HepG2 (cell line): ENCODE results near the gene BSG. TPM values are rescaled to one million over a fixed set of nuclear protein-coding genes. Genes with fewer than 3 reads are reported as not detected.

Experiments used
- ATAC-seq: fragments of 200-7000 bp; cut with Tn5 transposase; 3 replicates; pipeline ENCODE4 v1.9.1; 2020; ENCODE audit warnings: mild to moderate bottlenecking, moderate library complexity
- BruUV-seq: library from RNA; stranded (reverse); fragments of 400-500 nt; replicated peaks from 2 replicates; lab custom pipeline; 2021; lab: Mats Ljungman, UMichigan
- CTCF ChIA-PET: fragments of 300-600 bp; formaldehyde crosslinking; extraction: SDS; loops from one replicate; lab custom pipeline; 2021; ENCODE audit warnings: low total read pairs, inconsistent platforms, low intra/inter-chr PET ratio; lab: Yijun Ruan, JAX
- POLR2A ChIA-PET: fragments of 350-600 bp; sonication (Branson Sonifier 250); formaldehyde crosslinking; loops from one replicate; lab custom pipeline; 2020; ENCODE audit warnings: antibody characterized with exemption, inconsistent platforms; lab: Yijun Ruan, JAX
- DNase-seq: peaks from one replicate; pipeline ENCODE4 v3.0.0-alpha.2; 2015; ENCODE audit warnings: low spot score
- FAIRE-seq: peaks from 3 replicates; lab custom pipeline; 2011; peaks lifted over from hg19 to GRCh38; lab: Jason Lieb, UNC
- H2AFZ ChIP-seq: one replicate; pipeline ENCODE4 v1.6.1; 2011; ENCODE audit warnings: low read length, inconsistent platforms
- H3K27ac ChIP-seq: fragments of 300-600 bp; 3 replicates; pipeline ENCODE4 v1.8.0; 2011; ENCODE audit warnings: mixed run types, mild to moderate bottlenecking, mixed read lengths, low read length, inconsistent platforms; ENCODE audit not compliant: insufficient read depth; ENCODE audit errors: extremely low read length
- H3K27me3 ChIP-seq, 2 experiments: fragments of 200-600 bp in 1 of 2; 2 replicates in 1 of 2; 3 replicates in 1 of 2; pipeline versions ENCODE4 v1.6.0 to v1.8.0; 2011; ENCODE audit warnings: low read length in 2 of 2, mild to moderate bottlenecking in 2 of 2, moderate library complexity in 2 of 2, inconsistent platforms in 1 of 2; ENCODE audit not compliant: insufficient read depth in 2 of 2, control insufficient read depth in 1 of 2
- H3K36me3 ChIP-seq, 2 experiments: fragments of 200-600 bp in 1 of 2; replicated peaks in 1 of 2; 2 replicates in 1 of 2; 3 replicates in 1 of 2; pipeline versions ENCODE4 v1.5.1 to v1.8.0; 2011; ENCODE audit warnings: low read length in 2 of 2, inconsistent platforms in 1 of 2; ENCODE audit not compliant: insufficient read depth in 2 of 2, control insufficient read depth in 1 of 2
- H3K4me1 ChIP-seq: 2 replicates; pipeline ENCODE4 v1.5.1; 2012; ENCODE audit warnings: low read length, inconsistent platforms; ENCODE audit not compliant: insufficient read depth
- H3K4me2 ChIP-seq: 2 replicates; pipeline ENCODE4 v1.6.0; 2011; ENCODE audit warnings: low read depth, low read length, inconsistent platforms
- H3K4me3 ChIP-seq, 3 experiments: fragments of 200-600 bp in 1 of 3; sonication (generic), shearing (Covaris generic) in 1 of 3; replicated peaks in 1 of 3; 2 replicates each; pipeline ENCODE4 v1.5.1; 2011 to 2016; ENCODE audit warnings: low read length in 3 of 3, inconsistent platforms in 2 of 3, low read depth in 2 of 3, mild to moderate bottlenecking in 2 of 3, control low read depth in 1 of 3, mixed read lengths in 1 of 3; ENCODE audit not compliant: insufficient read depth in 1 of 3
- H3K79me2 ChIP-seq: one replicate; pipeline ENCODE4 v1.6.1; 2011; ENCODE audit warnings: low read length, inconsistent platforms; ENCODE audit not compliant: insufficient read depth
- H3K9ac ChIP-seq: 2 replicates; pipeline ENCODE4 v1.6.0; 2011; ENCODE audit warnings: mild to moderate bottlenecking, low read depth, low read length, inconsistent platforms; ENCODE audit not compliant: insufficient read depth
- H3K9me3 ChIP-seq: 2 replicates; pipeline ENCODE4 v1.5.1; 2012; ENCODE audit warnings: mild to moderate bottlenecking, low read length
- H4K20me1 ChIP-seq: 2 replicates; pipeline ENCODE4 v1.6.0; 2011; ENCODE audit warnings: inconsistent platforms, mild to moderate bottlenecking, low read length, moderate library complexity; ENCODE audit not compliant: insufficient read depth
- AGO2 ChIP-seq: fragments of 200-400 bp; formaldehyde crosslinking; optimal IDR thresholded peaks from 2 replicates; pipeline ENCODE3; 2017; ENCODE audit warnings: mild to moderate bottlenecking, low read depth, low read length, moderate library complexity
- HNRNPL ChIP-seq: fragments of 200-400 bp; formaldehyde crosslinking; IDR thresholded peaks from 2 replicates; pipeline ENCODE4 v1.6.1; 2017; ENCODE audit warnings: mild to moderate bottlenecking, low read depth, low read length
- PHF5A ChIP-seq: IDR thresholded peaks from one replicate; pipeline ENCODE4 v1.6.1; 2018; ENCODE audit warnings: low read depth, missing genetic modification reagents; ENCODE audit not compliant: unreplicated experiment
- RFXANK ChIP-seq: IDR thresholded peaks from 2 replicates; pipeline ENCODE4 v1.6.1; 2016
- ZNF256 ChIP-seq: sonication (generic); formaldehyde crosslinking; conservative IDR thresholded peaks from 2 replicates; pipeline ENCODE4 v1.4.0; 2020; ENCODE audit warnings: missing genetic modification reagents
- ZNF564 ChIP-seq: sonication (generic); formaldehyde crosslinking; IDR thresholded peaks from 2 replicates; pipeline ENCODE4 v1.8.1; 2023; ENCODE audit warnings: mild to moderate bottlenecking, missing genetic modification reagents
- ZNF713 ChIP-seq: sonication (generic); formaldehyde crosslinking; IDR thresholded peaks from 2 replicates; pipeline ENCODE4 v1.4.0; 2020; ENCODE audit warnings: mild to moderate bottlenecking, missing genetic modification reagents
- WGBS: methylation state at CpG from one replicate; pipeline ENCODE4 v1.1.6; 2017; ENCODE audit warnings: low lambda C conversion rate; 5-methylcytosine and 5-hydroxymethylcytosine counted together
- in situ Hi-C: cut with HindIII; loops from 2 replicates; pipeline ENCODE4 v1.10.0; 2017; ENCODE audit warnings: low pct_unique_long_range_greater_than_20kb; ENCODE audit not compliant: extremely low pct_ligation_motif_present
- intact Hi-C: fragments of 100-400 bp; cut with micrococcal nuclease; formaldehyde crosslinking; loops from one replicate; pipeline ENCODE4 v1.10.0; 2022; ENCODE audit not compliant: unreplicated experiment
- polyA plus RNA-seq, 8 experiments: library from polyadenylated mRNA; depleted of rRNA in 3 of 8; stranded (reverse) in 7 of 8; unstranded in 1 of 8; fragments of >200 nt; fragmentation: Illumina TruSeq in 4 of 8; extraction: Trizol in 4 of 8; gene quantifications; 2 replicates each; pipeline versions ENCODE4 v1.2.1 to v1.2.3, GENCODE V29; 2011 to 2016; ENCODE audit warnings: low read depth in 4 of 8, missing spikeins in 1 of 8, mixed read lengths in 1 of 8; ENCODE audit not compliant: insufficient read depth in 1 of 8
- total RNA-seq, 5 experiments: library from RNA; depleted of rRNA; stranded (reverse); fragments of >200 nt; fragmentation: Illumina TruSeq; extraction: Trizol; gene quantifications; 2 replicates each; pipeline ENCODE4 v1.2.3, GENCODE V29; 2016; ENCODE audit warnings: low read depth in 1 of 5

The BSG gene
- total and polyA plus RNA-seq, 2 of the 13 experiments (the other 11 are each of a cell fraction or from before 2014, with no cell fraction given) = 309 to 754 TPM

DNA sequence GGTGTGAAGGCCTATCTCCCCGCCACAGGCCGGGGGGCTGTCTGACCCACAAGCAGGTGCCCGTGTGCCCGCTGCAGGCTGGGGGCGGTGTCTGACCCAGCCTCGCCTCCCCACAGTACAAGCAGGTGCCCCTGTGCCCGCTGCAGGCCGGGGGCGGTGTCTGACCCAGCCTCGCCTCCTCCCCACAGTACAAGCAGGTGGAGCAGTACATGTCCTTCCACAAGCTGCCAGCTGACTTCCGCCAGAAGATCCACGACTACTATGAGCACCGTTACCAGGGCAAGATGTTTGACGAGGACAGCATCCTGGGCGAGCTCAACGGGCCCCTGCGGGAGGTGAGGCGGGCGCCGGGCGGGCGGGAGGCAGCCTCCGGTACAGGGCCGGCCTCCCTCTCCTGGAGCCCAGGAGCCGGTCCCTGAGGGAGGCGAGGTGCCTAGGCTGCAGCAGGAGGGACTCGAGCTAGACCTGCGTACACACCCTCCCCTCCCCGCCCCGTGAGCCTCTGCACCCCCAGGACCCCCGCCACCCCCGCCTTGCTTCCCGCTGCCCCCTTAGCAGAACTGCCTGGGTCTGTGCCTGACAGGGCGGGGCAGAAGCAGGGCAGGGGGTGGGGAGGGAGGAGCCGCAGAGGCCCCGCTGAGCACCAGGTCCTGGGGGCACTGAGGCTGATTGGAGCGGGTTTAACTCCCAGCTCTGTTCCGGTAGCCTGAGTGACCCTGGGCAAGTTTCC lies 37.8 kb downstream of the BSG start:
- H3K4me2 ChIP-seq = no peak overlapping the region
- no peaks in the 10 kb centered on the region for H4K20me1 ChIP-seq
- WGBS = 82% methylated on average over 11 of the region's 38 CpGs
- no peaks in the 10 kb centered on the region for H3K9me3 ChIP-seq
- DNase-seq = no peak
- TF ChIP-seq ZNF256 = no peak
- no peak for TF ChIP-seq ZNF713
- TF ChIP-seq HNRNPL = 0 out of 2 replicates have a peak, but pooled peaks have one; percentile 40
- TF ChIP-seq ZNF564 = no peak
- no peak for TF ChIP-seq RFXANK
- TF ChIP-seq, all 625 proteins: peak for 1
- POLR2A ChIA-PET = no interaction called here
- no peak for FAIRE-seq
- Histone ChIP-seq H3K36me3 (peaks cover 3 to 4% of the 10 kb centered on the region in 2 experiments; a peak in 2 of 5 replicates), H3K4me3 (no peak overlapping the region), H3K27me3 (no peaks in the 10 kb centered on the region), H3K9ac (no peak overlapping the region), H3K4me1 (no peaks in the 10 kb centered on the region), H2AFZ (no peak overlapping the region), H3K27ac (no peak overlapping the region), H3K79me2 (no peaks in the 10 kb centered on the region)
- intact Hi-C loops (no loop called here), in situ Hi-C loops (no loop called here)
- no peak for ATAC-seq
- CTCF ChIA-PET = no interaction called here
- BruUV-seq = no TSS peak

DNA sequence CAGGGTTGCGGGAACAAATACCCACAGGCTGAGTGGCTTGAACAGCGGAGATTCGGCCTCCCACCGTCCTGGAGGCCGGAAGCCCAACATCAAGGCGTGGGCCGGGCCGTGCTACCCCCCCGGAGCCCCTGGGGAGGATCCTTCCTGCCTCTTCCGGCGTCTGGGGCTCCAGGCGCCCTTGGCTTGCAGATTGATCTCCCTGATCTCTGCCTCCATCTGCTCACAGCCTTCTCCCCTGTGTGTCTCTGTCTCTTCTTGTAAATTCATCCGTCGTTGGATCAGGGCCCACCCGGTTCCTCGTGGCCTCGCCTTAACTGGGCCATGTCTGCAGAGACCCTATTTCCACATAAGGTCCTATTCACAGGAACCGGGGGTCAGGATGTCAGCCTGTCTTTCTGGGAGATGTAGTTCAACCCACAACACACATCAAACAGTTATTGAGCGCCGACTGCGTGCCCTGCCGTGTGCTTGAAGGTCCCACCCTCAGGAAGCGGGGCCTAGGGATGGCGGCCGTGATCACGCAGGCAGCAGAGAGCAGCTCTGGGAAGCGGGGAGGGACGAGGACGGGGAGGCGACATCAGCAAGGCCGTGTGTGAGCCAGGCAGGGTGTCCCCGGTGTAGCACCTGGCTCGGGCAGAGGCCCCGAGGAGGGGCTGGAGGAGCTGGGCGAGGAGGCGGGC lies 38.5 kb downstream of the BSG start:
- Histone ChIP-seq H4K20me1 (no peaks in the 10 kb centered on the region), H3K4me1 (no peaks in the 10 kb centered on the region), H3K36me3 (peaks cover 3 to 4% of the 10 kb centered on the region in 2 experiments; a peak in 2 of 5 replicates), H3K27ac (no peak overlapping the region), H3K4me2 (no peak overlapping the region), H3K4me3 (no peak overlapping the region), H3K27me3 (no peaks in the 10 kb centered on the region), H3K9ac (no peak overlapping the region), H3K9me3 (no peaks in the 10 kb centered on the region), H3K79me2 (no peaks in the 10 kb centered on the region), H2AFZ (no peak overlapping the region)
- ChIA-PET POLR2A (no interaction called here), CTCF (no interaction called here)
- no TSS peak for BruUV-seq
- ATAC-seq = no peak
- no peak for FAIRE-seq
- TF ChIP-seq AGO2 = peak; percentile 32
- no peak for TF ChIP-seq PHF5A (CRISPR knock-in tag)
- 91% methylated on average over 28 of the region's 36 CpGs for WGBS
- no peak for DNase-seq
- intact Hi-C loops (no loop called here), in situ Hi-C loops (no loop called here)
